ENCODE results near the gene CACNB1. TPM values are rescaled to one million over a fixed set of nuclear protein-coding genes. Genes with fewer than 3 reads are reported as not detected.
"Not testable (repeated sequence)": the region's sequence is repeated elsewhere in the genome, so short reads cannot be mapped to it uniquely, and the experiment has no call there.

Gene CACNB1
- total RNA-seq, 1 donor from 2014 or later: 147 TPM

GRCh38 chr17:39151150-39151942, 46.1 kb downstream of the CACNB1 start, which contains the start of gene PLXDC1:
Gene PLXDC1, minus strand, starts transcription at chr17:39151637. Its CDS starts 200 bp downstream, at chr17:39151437.
- no peak for DNase-seq

- DNase-seq: no peak
Observed at GRCh38 chr17:39150795-39151149, 46.7 kb downstream of the CACNB1 start.

GRCh38 chr17:39150104-39150634, 47.3 kb downstream of the CACNB1 start:
- DNase-seq: no peak

DNA sequence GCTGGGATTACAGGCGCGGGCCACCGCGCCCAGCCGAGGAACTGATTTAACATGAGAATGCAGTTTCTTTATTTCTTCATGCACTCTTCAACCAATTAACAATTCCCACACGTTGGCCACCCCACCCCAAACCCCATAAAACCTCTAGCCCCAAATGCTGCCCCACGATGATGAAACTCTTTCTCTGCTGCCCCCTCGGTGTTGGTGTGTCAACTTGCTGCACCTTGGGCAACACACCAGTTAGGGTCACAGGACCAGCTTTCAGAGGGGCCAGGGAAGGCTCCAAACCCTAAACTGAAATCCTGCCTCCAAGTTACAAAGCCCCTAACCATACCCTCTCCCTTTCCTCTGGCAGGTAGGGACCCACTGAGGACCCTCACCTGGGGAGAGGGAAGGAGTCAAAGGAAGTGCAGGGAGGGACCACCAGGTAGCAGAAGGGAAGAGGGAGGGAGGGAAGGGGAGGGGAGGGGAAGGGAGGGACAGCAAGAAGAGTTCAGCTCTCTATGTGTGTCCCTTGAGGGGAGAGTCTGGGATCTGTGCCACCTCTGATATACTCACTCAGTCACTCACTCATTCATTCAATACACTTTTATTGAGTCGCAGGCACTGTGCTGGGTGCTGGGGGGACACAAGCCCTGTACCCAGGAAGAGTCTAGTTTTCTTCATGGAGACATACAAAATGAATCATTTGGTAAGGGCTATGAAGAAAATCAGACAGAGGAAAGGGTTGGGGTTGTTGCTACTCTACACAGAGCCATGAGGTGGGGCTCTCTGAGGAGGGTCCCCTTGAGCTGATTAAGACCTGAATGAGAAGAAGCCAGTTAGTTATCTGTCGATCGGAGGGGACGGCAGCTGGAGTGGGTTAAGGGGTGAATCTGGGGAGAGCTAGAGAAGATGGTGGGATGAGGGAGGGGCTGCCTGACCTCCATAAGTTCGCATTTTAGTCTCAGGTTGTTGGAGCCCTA, 50.0 kb downstream of the CACNB1 start:
- no peak for DNase-seq

GRCh38 chr17:39146273-39146672, 51.2 kb downstream of the CACNB1 start:
- DNase-seq: no peak

GRCh38 chr17:39145143-39145542, 52.3 kb downstream of the CACNB1 start:
- no peak for DNase-seq

DNA sequence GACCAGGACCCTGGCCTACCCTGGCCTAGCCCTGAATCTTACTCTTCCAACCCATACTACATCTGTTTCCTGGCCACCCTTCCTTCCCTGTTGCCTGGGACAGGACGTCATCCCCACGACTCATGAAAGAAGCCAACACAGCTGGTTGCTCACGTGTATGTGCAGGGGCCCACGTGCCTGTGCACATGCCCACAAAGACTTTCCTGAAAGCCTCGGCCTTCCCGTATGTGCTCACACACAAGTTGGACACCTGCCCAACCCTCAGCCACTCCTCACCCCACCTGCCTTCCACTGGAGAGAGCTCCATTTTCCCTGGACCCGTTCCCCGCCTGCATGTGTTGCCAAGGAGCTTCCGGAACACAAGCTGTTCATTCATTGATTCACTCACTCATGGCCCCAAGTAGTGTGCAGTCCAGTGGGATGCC, 53.0 kb downstream of the CACNB1 start:
- peak; percentile 96 for DNase-seq

DNA sequence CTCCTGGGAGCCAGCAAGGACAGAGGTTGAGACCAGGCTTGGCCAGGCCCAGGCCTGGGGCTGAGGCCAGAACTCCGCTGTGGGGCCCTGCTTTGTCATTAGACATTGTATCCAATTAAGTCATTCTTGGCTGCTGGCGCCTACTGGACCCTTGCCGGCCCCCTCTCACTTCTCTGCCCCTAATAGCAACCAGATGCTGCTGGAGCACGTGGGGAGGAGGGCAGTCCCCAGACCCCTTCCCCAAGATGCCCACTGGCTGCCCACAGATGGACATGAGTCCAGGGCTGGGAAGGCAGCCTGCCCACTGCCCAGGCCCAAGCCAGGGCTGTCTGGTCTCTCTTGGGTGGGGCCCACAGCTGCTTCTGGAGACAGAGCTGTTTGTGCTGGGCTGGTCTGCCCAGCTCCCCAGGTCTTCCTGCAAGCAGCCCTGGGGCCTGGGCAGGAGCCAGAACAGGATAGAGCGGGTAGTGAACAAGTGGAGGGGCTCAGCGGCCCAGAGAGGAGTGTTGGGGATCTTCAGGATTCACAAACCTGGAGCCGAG, 53.8 kb downstream of the CACNB1 start:
- DNase-seq: peak; percentile 78

DNA sequence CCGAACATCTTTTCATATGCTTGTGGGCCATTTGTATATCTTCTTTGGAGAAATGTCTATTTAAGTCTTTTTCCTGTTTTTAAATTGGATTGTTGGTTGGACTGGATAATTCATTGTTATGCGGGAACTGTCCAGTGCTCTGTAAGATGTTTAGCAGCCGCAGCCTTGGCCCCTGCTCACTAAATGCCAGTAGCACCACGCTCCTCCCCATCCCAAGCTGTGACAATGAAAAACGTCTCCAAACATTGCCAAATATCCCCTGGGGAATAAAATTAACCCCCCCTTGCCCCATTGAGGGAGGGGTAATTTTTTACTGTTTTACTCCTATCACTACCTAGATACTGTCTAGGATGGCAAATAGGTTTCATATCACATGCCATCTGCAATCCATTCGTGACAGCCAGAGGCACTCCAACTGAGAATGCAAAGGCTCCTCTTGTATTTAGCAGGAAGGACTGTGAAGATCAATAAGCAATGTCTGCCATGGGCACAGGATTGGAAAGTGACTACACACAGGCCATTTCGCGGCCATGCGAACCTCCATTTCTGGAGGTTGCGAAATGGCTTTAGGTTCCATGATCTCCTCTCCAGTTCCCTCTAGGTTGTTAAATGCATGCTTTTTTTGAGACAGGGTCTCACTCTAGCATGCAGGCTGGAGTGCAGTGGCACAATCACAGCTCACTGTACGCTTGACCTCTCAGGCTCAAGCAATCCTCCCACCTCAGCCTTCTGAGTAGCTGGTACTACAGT, 55.4 kb downstream of the CACNB1 start:
- no peak for DNase-seq

DNA sequence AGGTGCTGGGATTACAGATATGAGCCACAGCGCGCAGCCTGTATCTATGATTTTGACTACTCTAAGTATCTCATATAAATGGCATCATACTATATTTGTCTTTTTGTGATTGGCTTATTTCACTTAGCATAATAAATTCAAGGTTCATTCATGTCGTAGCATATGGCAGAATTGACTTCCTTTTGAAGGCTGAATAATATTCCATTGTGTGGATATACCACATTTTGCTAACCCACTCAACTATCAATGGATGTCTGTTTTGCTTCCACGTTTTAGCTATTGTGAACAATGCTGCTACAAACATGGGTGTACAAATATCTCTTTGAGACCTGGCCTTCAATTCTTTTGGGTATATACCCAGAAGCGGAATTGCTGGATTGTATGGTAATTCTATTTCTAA, 56.2 kb downstream of the CACNB1 start:
- no peak for DNase-seq

- no peak for DNase-seq
Observed at GRCh38 chr17:39139561-39139960, 57.9 kb downstream of the CACNB1 start.

DNA sequence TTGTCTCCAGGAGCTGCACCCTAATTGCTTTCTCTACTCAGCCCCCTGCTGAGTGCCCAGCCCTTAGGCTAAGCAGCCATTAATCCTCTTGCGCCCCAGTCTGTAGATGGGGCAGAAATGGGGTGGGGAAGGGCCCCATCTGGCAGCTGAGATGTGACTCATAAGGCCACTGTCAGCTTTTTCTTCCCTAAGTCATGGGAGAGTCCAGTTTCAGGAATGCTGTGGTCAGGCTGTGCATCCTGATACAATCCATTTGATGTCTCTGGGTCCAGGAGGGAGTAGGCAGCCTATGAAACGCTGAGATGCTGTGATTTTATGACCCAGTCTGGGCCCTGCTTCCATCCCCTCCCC, 58.3 kb downstream of the CACNB1 start:
- no peak for DNase-seq

DNA sequence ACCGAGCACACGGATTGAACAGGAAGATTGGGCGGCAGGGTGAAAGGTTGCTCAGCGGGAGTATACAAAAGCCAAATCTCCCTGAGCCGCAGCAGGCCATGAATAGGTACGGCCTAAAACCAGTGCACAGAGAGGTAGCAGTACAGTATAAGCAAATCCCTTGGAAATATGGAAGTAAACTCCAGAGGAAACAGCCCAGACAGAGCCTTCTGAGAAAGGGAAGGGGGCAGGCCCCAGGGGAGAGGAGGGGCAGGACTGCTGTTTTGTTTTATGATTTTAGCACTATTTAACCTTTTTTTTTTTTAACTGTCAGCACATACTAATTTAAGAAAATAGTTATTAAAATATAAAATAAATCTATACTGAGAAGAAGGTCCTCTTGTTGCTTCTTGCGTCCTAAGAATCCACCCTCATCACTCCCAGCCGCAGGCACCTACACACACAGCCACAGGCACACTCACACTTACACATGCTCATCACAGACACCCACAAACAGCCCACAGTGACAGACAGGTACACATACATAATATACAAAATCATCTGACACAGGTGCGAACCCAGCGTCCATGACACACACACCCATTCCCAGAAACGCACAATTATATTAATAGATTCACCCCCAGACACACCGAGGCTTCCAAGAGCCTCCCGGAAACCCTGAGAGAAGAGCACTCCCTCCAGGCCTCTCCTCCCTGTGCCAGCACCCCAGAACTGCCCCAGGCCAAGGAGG, 58.9 kb downstream of the CACNB1 start:
- no peak for DNase-seq

DNA sequence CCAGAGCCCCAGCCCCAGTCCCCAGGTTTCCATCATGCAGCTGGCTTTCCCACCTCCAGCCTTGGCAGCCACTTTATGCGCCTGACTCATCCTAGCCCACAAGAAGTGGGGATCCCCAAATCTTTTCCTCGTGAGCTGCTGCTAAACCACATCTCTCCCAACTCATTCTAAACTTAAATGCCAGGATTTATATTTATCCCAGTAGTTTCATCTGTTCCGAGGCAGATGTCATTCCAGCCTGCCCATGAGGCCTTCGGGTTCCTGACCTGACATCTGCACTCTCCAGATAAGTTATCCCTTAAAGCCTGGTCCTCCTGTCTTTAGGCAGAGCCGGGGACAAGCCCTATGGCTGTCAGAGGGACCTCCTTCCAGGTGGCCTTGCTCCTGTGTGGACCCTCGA, 62.6 kb downstream of the CACNB1 start:
- DNase-seq: no peak

DNA sequence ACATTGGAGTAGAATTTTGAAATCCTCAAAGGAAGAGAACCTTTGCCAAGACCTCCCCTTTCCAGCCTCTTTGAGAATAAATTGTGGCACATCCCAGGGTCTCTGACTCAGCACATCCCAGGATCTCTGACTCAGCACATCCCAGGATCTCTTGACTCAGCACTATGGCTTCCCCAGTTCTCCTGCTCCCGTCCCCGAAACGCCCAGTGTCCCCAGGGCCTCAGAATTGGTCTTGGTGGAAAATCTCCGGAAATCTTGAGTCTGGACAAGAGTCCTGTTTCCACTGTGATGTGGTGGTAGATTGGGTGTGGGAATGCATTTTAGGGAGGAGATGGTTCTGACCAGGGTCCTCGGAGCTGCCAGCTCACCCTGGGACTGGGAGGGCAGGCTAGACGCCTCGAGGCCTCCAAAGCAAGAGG, 65.3 kb downstream of the CACNB1 start:
- no peak for DNase-seq

DNA sequence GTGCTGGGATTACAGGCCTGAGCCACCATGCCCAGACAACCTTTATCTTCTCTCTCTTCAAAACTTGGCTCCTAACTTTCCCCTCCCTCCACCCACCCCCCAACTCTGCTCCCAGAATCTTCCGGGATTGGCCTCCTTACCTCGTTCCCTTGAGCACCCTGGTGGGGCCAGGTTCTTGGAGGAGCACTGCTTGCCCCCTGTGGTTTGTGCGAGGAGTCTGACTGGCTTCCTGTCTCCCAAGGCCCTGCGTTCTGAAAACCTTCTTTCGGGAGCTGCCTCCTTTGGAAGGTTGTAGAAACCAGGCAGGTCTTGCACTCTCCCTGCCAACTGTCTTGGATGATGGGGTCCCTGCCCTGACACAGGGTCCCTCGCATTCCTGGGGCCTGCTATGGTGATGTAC, 65.9 kb downstream of the CACNB1 start:
- no peak for DNase-seq

GRCh38 chr17:39130205-39130604, 67.3 kb downstream of the CACNB1 start:
- no peak for DNase-seq

GRCh38 chr17:39129544-39129943, 67.9 kb downstream of the CACNB1 start:
- not testable (repeated sequence) for DNase-seq

DNA sequence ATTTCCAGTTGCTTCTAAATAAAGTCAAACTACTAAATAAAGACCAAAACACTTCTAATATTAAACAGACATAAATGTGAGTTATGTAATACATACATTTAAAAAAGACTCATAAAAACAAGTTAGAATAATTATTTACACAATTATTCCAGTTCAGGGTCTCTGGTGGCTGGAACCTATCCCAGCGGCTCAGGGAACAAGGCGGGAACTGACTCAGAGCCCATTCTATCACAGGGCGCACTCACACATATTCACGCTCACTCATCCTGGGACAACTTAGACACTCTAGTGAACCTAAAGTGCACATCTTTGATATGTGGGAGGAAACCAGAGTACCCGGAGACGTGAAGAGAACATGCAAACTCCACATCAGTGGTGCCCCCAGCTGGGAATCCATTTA, 71.0 kb downstream of the CACNB1 start:
- no peak for DNase-seq

GRCh38 chr17:39125143-39125875, 72.2 kb downstream of the CACNB1 start:
- DNase-seq: no peak

DNA sequence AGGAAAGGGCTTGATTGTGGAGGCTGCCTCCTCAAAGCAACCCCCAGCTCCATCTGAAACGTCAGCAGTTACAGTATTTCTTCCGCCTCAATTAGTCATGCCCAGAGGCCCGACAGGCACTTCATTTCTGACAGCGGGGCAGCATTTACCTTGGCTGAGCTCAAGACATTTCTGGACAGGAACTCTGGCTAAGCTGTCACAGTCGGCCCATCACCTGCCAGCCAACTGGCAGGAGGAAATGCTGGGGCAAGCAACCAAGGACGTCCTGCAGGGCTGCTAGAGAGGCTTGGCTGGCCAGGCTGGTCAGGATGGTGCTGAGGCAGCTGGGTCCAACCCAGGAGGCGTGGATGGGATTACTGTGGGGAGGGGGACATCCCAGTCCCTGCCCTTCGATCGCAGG, 73.8 kb downstream of the CACNB1 start:
- DNase-seq: no peak
